Large intestine (tissue), 3 donors: ENCODE data around the gene ARHGAP25. TPM values are rescaled to one million over a fixed set of nuclear protein-coding genes. Genes with fewer than 3 reads are reported as not detected.

Experiments used
- DNase-seq, 2 donors: peaks; one replicate each; pipeline versions ENCODE4 v3.0.0 to v3.0.0-alpha.2; 2013
- H3K27ac ChIP-seq: one replicate; pipeline ENCODE4 v1.5.1; 2013; ENCODE audit warnings: low read length
- H3K27me3 ChIP-seq: 2 replicates; pipeline ENCODE4 v1.6.1; 2013; ENCODE audit warnings: low read length; ENCODE audit not compliant: control insufficient read depth, insufficient read depth
- H3K36me3 ChIP-seq: 2 replicates; pipeline ENCODE4 v1.6.1; 2013; ENCODE audit warnings: low read length; ENCODE audit not compliant: control insufficient read depth, insufficient read depth
- H3K4me1 ChIP-seq: one replicate; pipeline ENCODE4 v1.6.1; 2013; ENCODE audit warnings: low read length; ENCODE audit not compliant: control insufficient read depth, insufficient read depth
- H3K4me3 ChIP-seq: one replicate; pipeline ENCODE4 v1.5.1; 2013; ENCODE audit warnings: low read length
- H3K9me3 ChIP-seq: one replicate; pipeline ENCODE4 v1.6.1; 2013; ENCODE audit warnings: mild to moderate bottlenecking, low read depth, low read length, moderate library complexity; ENCODE audit not compliant: control insufficient read depth
- WGBS: methylation state at CpG from one replicate; pipeline ENCODE4 v1.1.5; 2013; ENCODE audit warnings: low lambda C conversion rate; ENCODE audit not compliant: insufficient coverage; 5-methylcytosine and 5-hydroxymethylcytosine counted together
- polyA plus RNA-seq: library from polyadenylated mRNA; unstranded; fragments of 120-200 nt; gene quantifications from one replicate; pipeline ENCODE4 v1.2.1, GENCODE V29; 2013

Gene ARHGAP25
- polyA plus RNA-seq, 1 donor, result 3.5 TPM

DNA sequence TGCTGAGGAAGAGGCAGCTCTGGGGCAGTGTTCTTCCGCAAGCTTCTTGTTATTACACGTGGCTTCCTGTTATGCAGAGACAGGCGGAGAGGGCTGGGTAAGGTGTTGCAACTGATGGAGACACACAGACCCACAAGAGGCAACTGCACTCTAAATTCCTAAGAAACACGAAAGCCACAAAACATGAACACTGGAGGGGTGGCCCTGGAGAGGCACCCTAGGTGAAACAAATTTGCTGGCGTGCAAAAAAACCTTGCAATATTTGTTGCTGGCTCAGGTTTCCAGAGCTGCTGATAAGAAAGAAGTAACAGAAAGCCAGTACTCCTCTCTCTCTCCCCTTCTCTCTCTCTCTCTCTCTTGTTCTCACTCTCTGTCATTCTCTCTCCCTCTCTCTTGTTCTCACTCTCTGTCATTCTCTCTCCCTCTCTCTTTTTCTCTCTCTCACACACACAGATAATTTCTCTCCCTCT, 31.8 kb downstream of the ARHGAP25 start:
- no peak overlapping the region for H3K4me3 ChIP-seq
- no peaks in the 10 kb centered on the region for H3K4me1 ChIP-seq
- H3K9me3 ChIP-seq, result no peaks in the 10 kb centered on the region
- WGBS, result no CpG with 5 or more reads among the region's 5 CpGs
- DNase-seq, result no peak
- no peaks in the 10 kb centered on the region for H3K36me3 ChIP-seq
- no peaks in the 10 kb centered on the region for H3K27me3 ChIP-seq
- no peak overlapping the region for H3K27ac ChIP-seq

GRCh38 chr2:68767031-68767961, 32.7 kb downstream of the ARHGAP25 start:
- Histone ChIP-seq H3K27ac (no peak overlapping the region), H3K27me3 (no peaks in the 10 kb centered on the region), H3K4me3 (no peak overlapping the region), H3K9me3 (no peaks in the 10 kb centered on the region), H3K4me1 (no peaks in the 10 kb centered on the region), H3K36me3 (no peaks in the 10 kb centered on the region)
- 100% methylated on average over 2 of the region's 19 CpGs for WGBS
- no peak for DNase-seq

GRCh38 chr2:68767996-68768395, 33.4 kb downstream of the ARHGAP25 start:
- Histone ChIP-seq H3K27ac (no peak overlapping the region), H3K4me3 (no peak overlapping the region), H3K36me3 (no peaks in the 10 kb centered on the region), H3K9me3 (no peaks in the 10 kb centered on the region), H3K4me1 (no peaks in the 10 kb centered on the region), H3K27me3 (no peaks in the 10 kb centered on the region)
- 96% methylated on average over 3 of the region's 4 CpGs for WGBS
- DNase-seq, result no peak

DNA sequence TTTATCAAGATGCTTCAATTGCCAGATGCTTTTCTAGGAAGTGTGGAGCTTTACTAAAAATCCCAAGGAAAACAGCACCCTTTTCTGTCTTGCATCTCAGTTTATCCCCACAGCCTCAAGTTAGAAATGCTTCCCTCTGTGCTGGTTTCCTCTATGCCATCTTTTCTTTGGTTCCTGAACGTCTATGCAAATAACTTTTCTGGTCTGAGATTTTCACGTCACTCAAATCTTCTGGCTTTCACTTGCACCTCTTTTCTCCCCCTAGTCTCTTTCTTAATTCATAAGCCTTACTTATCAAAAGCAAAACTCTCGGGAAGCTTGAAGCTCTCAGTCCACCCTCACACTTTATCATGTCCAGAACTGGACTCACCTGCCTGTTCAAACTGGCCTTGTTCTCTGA, 33.9 kb downstream of the ARHGAP25 start:
- no peak for DNase-seq
- 82% methylated on average over 3 of the region's 3 CpGs for WGBS
- no peaks in the 10 kb centered on the region for H3K27me3 ChIP-seq
- no peaks in the 10 kb centered on the region for H3K4me1 ChIP-seq
- H3K4me3 ChIP-seq, result no peak overlapping the region
- H3K27ac ChIP-seq, result no peak overlapping the region
- no peaks in the 10 kb centered on the region for H3K9me3 ChIP-seq
- no peaks in the 10 kb centered on the region for H3K36me3 ChIP-seq

- Histone ChIP-seq H3K27me3 (no peaks in the 10 kb centered on the region), H3K9me3 (no peaks in the 10 kb centered on the region), H3K4me1 (no peaks in the 10 kb centered on the region), H3K4me3 (no peak overlapping the region), H3K27ac (no peak overlapping the region), H3K36me3 (no peaks in the 10 kb centered on the region)
- DNase-seq, result no peak
These were observed 34.3 kb downstream of the ARHGAP25 start for GRCh38 chr2:68768951-68769350.

- no peaks in the 10 kb centered on the region for H3K36me3 ChIP-seq
- no peaks in the 10 kb centered on the region for H3K27me3 ChIP-seq
- H3K9me3 ChIP-seq, result no peaks in the 10 kb centered on the region
- H3K4me1 ChIP-seq, result no peaks in the 10 kb centered on the region
- no peak for DNase-seq
- H3K4me3 ChIP-seq, result no peak overlapping the region
- H3K27ac ChIP-seq, result no peak overlapping the region
- WGBS, result no CpG with 5 or more reads among the region's 6 CpGs
These were observed 35.1 kb downstream of the ARHGAP25 start for GRCh38 chr2:68769586-68770270.

GRCh38 chr2:68770271-68771111, 35.9 kb downstream of the ARHGAP25 start:
- no peak overlapping the region for H3K4me3 ChIP-seq
- no peaks in the 10 kb centered on the region for H3K9me3 ChIP-seq
- peak overlapping the region; percentile 16 for H3K27ac ChIP-seq
- DNase-seq, result no peak
- no peaks in the 10 kb centered on the region for H3K27me3 ChIP-seq
- H3K4me1 ChIP-seq, result no peaks in the 10 kb centered on the region
- no CpG with 5 or more reads among the region's 6 CpGs for WGBS
- no peaks in the 10 kb centered on the region for H3K36me3 ChIP-seq

- Histone ChIP-seq H3K36me3 (no peaks in the 10 kb centered on the region), H3K27me3 (no peaks in the 10 kb centered on the region), H3K27ac (peak overlapping the region; percentile 16), H3K4me3 (no peak overlapping the region), H3K9me3 (no peaks in the 10 kb centered on the region), H3K4me1 (no peaks in the 10 kb centered on the region)
- no CpG with 5 or more reads among the region's 3 CpGs for WGBS
- DNase-seq, result no peak
These were observed 36.7 kb downstream of the ARHGAP25 start for GRCh38 chr2:68771211-68771751.

GRCh38 chr2:68772109-68772508, 37.5 kb downstream of the ARHGAP25 start:
- no peaks in the 10 kb centered on the region for H3K36me3 ChIP-seq
- no peaks in the 10 kb centered on the region for H3K9me3 ChIP-seq
- H3K27ac ChIP-seq, result no peak overlapping the region
- H3K4me1 ChIP-seq, result no peaks in the 10 kb centered on the region
- no peak overlapping the region for H3K4me3 ChIP-seq
- DNase-seq, result no peak
- no peaks in the 10 kb centered on the region for H3K27me3 ChIP-seq
- WGBS, result no CpG with 5 or more reads among the region's 2 CpGs
